ENCODE data around the gene RASGRF2. TPM values are rescaled to one million over a fixed set of nuclear protein-coding genes. Genes with fewer than 3 reads are reported as not detected.

RASGRF2 gene
- total and polyA plus RNA-seq, 2 of the 13 experiments (the other 11 are each of a cell fraction or from before 2014, with no cell fraction given), result 23.6 to 29.0 TPM

- Histone ChIP-seq H3K36me3 (replicated peaks in 1 of 2; ENCODE audit: control insufficient read depth in 1 of 2, insufficient read depth in 2 of 2, low read length in 2 of 2) (no peaks in the 10 kb centered on the region), H3K79me2 (ENCODE audit: insufficient read depth, low read length) (peaks cover 80% of the 10 kb centered on the region), H3K9ac (ENCODE audit: insufficient read depth, low read depth, low read length) (no peak overlapping the region), H3K27me3 (ENCODE audit: control insufficient read depth in 1 of 2, insufficient read depth in 2 of 2, low read length in 2 of 2) (no peaks in the 10 kb centered on the region), H3K9me3 (ENCODE audit: low read length) (no peaks in the 10 kb centered on the region), H2AFZ (ENCODE audit: low read length) (no peak overlapping the region), H3K4me2 (ENCODE audit: low read depth, low read length) (no peak overlapping the region), H3K4me1 (ENCODE audit: insufficient read depth, low read length) (peaks cover 60% of the 10 kb centered on the region), H4K20me1 (ENCODE audit: insufficient read depth, low read length) (no peaks in the 10 kb centered on the region; the same call in 1 of the 2 replicates), H3K4me3 (replicated peaks in 1 of 3; ENCODE audit: insufficient read depth in 1 of 3, low read depth in 2 of 3, low read length in 3 of 3) (no peak overlapping the region), H3K27ac (ENCODE audit: extremely low read length, insufficient read depth, low read length) (no peak overlapping the region)
- CTCF ChIA-PET (ENCODE audit: low intra/inter-chr PET ratio, low total read pairs), result no interaction called here
- intact Hi-C loops (cut with micrococcal nuclease; ENCODE audit: unreplicated experiment) (no loop called here), in situ Hi-C loops (cut with HindIII; ENCODE audit: extremely low pct_ligation_motif_present, low pct_unique_long_range_greater_than_20kb) (no loop called here)
- no TSS peak for BruUV-seq (replicated peaks)
- FAIRE-seq, result no peak
- 100% methylated on average over 1 of the region's 1 CpG for WGBS (ENCODE audit: low lambda C conversion rate)
- POLR2A ChIA-PET, result no interaction called here
- peak; percentile 18; the same call in 1 of the 2 replicates for TF ChIP-seq CEBPB (IDR thresholded peaks at IDR 0.05; ENCODE audit: borderline replicate concordance, low read depth, low read length)
- TF ChIP-seq FOSL2 (CRISPR knock-in tag; IDR thresholded peaks at IDR 0.05), result peak; percentile 84
- TF ChIP-seq, protein P1, sequence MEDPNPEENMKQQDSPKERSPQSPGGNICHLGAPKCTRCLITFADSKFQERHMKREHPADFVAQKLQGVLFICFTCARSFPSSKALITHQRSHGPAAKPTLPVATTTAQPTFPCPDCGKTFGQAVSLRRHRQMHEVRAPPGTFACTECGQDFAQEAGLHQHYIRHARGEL (CRISPR knock-in tag; IDR thresholded peaks at IDR 0.05), result no peak
- TF ChIP-seq CEBPG (CRISPR knock-in tag; IDR thresholded peaks at IDR 0.05), result 0 out of 2 replicates have a peak, but pooled peaks have one; percentile 4
- DNase-seq (ENCODE audit: low spot score), result peak; percentile 20
- peak; percentile 24; the same call in 1 of the 3 replicates for ATAC-seq
Observed at GRCh38 chr5:80990971-80991370, 30.8 kb downstream of the RASGRF2 start.

- H4K20me1 ChIP-seq (ENCODE audit: insufficient read depth, low read length), result no peaks in the 10 kb centered on the region
- FAIRE-seq, result no peak
- H3K9ac ChIP-seq (ENCODE audit: insufficient read depth, low read depth, low read length), result no peak overlapping the region
- no peak overlapping the region for H2AFZ ChIP-seq (ENCODE audit: low read length)
- BruUV-seq (replicated peaks), result no TSS peak
- peaks cover 2 to 4% of the 10 kb centered on the region in 2 experiments; a peak in 2 of 5 replicates for H3K36me3 ChIP-seq (replicated peaks in 1 of 2; ENCODE audit: control insufficient read depth in 1 of 2, insufficient read depth in 2 of 2, low read length in 2 of 2)
- 95% methylated on average over 2 of the region's 2 CpGs for WGBS (ENCODE audit: low lambda C conversion rate)
- H3K9me3 ChIP-seq (ENCODE audit: low read length), result no peaks in the 10 kb centered on the region
- no peaks in the 10 kb centered on the region for H3K27me3 ChIP-seq (ENCODE audit: control insufficient read depth in 1 of 2, insufficient read depth in 2 of 2, low read length in 2 of 2)
- no peak for ATAC-seq
- ChIA-PET POLR2A (no interaction called here), CTCF (ENCODE audit: low intra/inter-chr PET ratio, low total read pairs) (no interaction called here)
- peaks cover 14% of the 10 kb centered on the region for H3K4me1 ChIP-seq (ENCODE audit: insufficient read depth, low read length)
- no peak for DNase-seq (ENCODE audit: low spot score)
- H3K4me3 ChIP-seq (replicated peaks in 1 of 3; ENCODE audit: insufficient read depth in 1 of 3, low read depth in 2 of 3, low read length in 3 of 3), result no peak overlapping the region
- H3K4me2 ChIP-seq (ENCODE audit: low read depth, low read length), result no peak overlapping the region
- H3K27ac ChIP-seq (ENCODE audit: extremely low read length, insufficient read depth, low read length), result no peak overlapping the region
- H3K79me2 ChIP-seq (ENCODE audit: insufficient read depth, low read length), result peaks cover 64% of the 10 kb centered on the region
- in situ Hi-C loops (cut with HindIII; ENCODE audit: extremely low pct_ligation_motif_present, low pct_unique_long_range_greater_than_20kb) (no loop called here), intact Hi-C loops (cut with micrococcal nuclease; ENCODE audit: unreplicated experiment) (no loop called here)
- TF ChIP-seq, protein P2, sequence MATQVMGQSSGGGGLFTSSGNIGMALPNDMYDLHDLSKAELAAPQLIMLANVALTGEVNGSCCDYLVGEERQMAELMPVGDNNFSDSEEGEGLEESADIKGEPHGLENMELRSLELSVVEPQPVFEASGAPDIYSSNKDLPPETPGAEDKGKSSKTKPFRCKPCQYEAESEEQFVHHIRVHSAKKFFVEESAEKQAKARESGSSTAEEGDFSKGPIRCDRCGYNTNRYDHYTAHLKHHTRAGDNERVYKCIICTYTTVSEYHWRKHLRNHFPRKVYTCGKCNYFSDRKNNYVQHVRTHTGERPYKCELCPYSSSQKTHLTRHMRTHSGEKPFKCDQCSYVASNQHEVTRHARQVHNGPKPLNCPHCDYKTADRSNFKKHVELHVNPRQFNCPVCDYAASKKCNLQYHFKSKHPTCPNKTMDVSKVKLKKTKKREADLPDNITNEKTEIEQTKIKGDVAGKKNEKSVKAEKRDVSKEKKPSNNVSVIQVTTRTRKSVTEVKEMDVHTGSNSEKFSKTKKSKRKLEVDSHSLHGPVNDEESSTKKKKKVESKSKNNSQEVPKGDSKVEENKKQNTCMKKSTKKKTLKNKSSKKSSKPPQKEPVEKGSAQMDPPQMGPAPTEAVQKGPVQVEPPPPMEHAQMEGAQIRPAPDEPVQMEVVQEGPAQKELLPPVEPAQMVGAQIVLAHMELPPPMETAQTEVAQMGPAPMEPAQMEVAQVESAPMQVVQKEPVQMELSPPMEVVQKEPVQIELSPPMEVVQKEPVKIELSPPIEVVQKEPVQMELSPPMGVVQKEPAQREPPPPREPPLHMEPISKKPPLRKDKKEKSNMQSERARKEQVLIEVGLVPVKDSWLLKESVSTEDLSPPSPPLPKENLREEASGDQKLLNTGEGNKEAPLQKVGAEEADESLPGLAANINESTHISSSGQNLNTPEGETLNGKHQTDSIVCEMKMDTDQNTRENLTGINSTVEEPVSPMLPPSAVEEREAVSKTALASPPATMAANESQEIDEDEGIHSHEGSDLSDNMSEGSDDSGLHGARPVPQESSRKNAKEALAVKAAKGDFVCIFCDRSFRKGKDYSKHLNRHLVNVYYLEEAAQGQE (IDR thresholded peaks at IDR 0.05; ENCODE audit: borderline replicate concordance in 1 of 2, low read depth in 1 of 2, low read length in 2 of 2), result no peak
- no peak for TF ChIP-seq ZNF589 (CRISPR knock-in tag; conservative IDR thresholded peaks at IDR 0.05)
- TF ChIP-seq ZNF225 (CRISPR knock-in tag; IDR thresholded peaks at IDR 0.05), result no peak
- TF ChIP-seq, protein P3, sequence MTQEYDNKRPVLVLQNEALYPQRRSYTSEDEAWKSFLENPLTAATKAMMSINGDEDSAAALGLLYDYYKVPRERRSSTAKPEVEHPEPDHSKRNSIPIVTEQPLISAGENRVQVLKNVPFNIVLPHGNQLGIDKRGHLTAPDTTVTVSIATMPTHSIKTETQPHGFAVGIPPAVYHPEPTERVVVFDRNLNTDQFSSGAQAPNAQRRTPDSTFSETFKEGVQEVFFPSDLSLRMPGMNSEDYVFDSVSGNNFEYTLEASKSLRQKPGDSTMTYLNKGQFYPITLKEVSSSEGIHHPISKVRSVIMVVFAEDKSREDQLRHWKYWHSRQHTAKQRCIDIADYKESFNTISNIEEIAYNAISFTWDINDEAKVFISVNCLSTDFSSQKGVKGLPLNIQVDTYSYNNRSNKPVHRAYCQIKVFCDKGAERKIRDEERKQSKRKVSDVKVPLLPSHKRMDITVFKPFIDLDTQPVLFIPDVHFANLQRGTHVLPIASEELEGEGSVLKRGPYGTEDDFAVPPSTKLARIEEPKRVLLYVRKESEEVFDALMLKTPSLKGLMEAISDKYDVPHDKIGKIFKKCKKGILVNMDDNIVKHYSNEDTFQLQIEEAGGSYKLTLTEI (CRISPR knock-in tag; conservative IDR thresholded peaks at IDR 0.05), result no peak
Observed at GRCh38 chr5:80995908-80996307, 35.7 kb downstream of the RASGRF2 start.

Measured in HepG2 (cell line).